Astrocyte (in vitro differentiated cells and primary cell): ENCODE results near the gene CACHD1.

Experiments
- CTCF ChIP-seq: IDR thresholded peaks from 2 replicates; pipeline ENCODE4 v1.5.1; 2011; ENCODE audit warnings: low read depth, mild to moderate bottlenecking, inconsistent platforms, low read length, moderate library complexity; ENCODE audit not compliant: insufficient read depth
- EZH2 ChIP-seq: IDR thresholded peaks from 2 replicates; pipeline ENCODE4 v1.6.1; 2012; ENCODE audit warnings: mild to moderate bottlenecking, low read length, inconsistent platforms; ENCODE audit not compliant: insufficient read depth

GRCh38 chr1:64699327-64699726 is 229.4 kb downstream of the CACHD1 start:
- TF ChIP-seq CTCF (no peak), EZH2 (no peak)
